B cell (primary cell): ENCODE results near the gene SLA2. TPM values are rescaled to one million over a fixed set of nuclear protein-coding genes. Genes with fewer than 3 reads are reported as not detected.

ENCODE experiments used
- ATAC-seq: fragments of 200-7000 bp; cut with Tn5 transposase; one replicate; pipeline ENCODE4 v1.10.0; 2021; ENCODE audit warnings: low read depth, mild to moderate bottlenecking, moderate number of reproducible peaks, moderate library complexity
- CTCF ChIA-PET: fragments of 350-600 bp; sonication (Branson Sonifier 250); formaldehyde crosslinking; loops from one replicate; lab custom pipeline; 2021; ENCODE audit warnings: antibody characterized with exemption, inconsistent platforms; lab: Charles Lee
- POLR2A ChIA-PET: fragments of 350-600 bp; sonication (Branson Sonifier 250); formaldehyde crosslinking; loops from one replicate; lab custom pipeline; 2021; ENCODE audit warnings: antibody characterized with exemption; lab: Charles Lee
- DNase-seq: peaks from one replicate; pipeline ENCODE4 v3.0.0; 2013
- H2AFZ ChIP-seq: 2 replicates; pipeline ENCODE4 v1.6.1; 2012; ENCODE audit warnings: mild to moderate bottlenecking, low read depth, low read length; ENCODE audit not compliant: insufficient read depth, poor library complexity, severe bottlenecking
- H3K27ac ChIP-seq, 2 donors: 1 replicate in 1 of 2; 2 replicates in 1 of 2; pipeline ENCODE4 v1.5.1; 2012 to 2013; ENCODE audit warnings: low read length in 2 of 2, mild to moderate bottlenecking in 2 of 2, moderate library complexity in 1 of 2
- H3K27me3 ChIP-seq, 4 experiments: fragments of 200-600 bp in 1 of 4; sonication (generic) in 1 of 4; replicated peaks in 1 of 4; 1 replicate in 2 of 4; 2 replicates in 2 of 4; pipeline versions ENCODE4 v1.6.1 to v1.7.0; 2013 to 2016; ENCODE audit warnings: low read length in 3 of 4, mild to moderate bottlenecking in 2 of 4, mixed read lengths in 1 of 4, moderate library complexity in 1 of 4; ENCODE audit not compliant: insufficient read depth in 4 of 4, control insufficient read depth in 3 of 4; ENCODE audit errors: control extremely low read depth in 1 of 4
- H3K36me3 ChIP-seq, 2 experiments: replicated peaks in 1 of 2; 1 replicate in 1 of 2; 2 replicates in 1 of 2; pipeline versions ENCODE4 v1.6.1 to v1.7.1; 2013; ENCODE audit warnings: low read length in 1 of 2; ENCODE audit not compliant: insufficient read depth in 2 of 2, control insufficient read depth in 1 of 2; ENCODE audit errors: control extremely low read depth in 1 of 2, extremely low read depth in 1 of 2
- H3K4me1 ChIP-seq, 2 donors: fragments of 200-600 bp in 1 of 2; sonication (generic) in 1 of 2; 1 replicate in 1 of 2; 2 replicates in 1 of 2; pipeline versions ENCODE4 v1.5.1 to v1.6.1; 2013 to 2017; ENCODE audit warnings: low read length in 2 of 2; ENCODE audit not compliant: control insufficient read depth in 2 of 2, insufficient read depth in 2 of 2
- H3K4me2 ChIP-seq: replicated peaks from 2 replicates; pipeline ENCODE3; 2012; ENCODE audit warnings: mild to moderate bottlenecking, low read depth, low read length; ENCODE audit not compliant: poor library complexity, severe bottlenecking
- H3K4me3 ChIP-seq, 5 experiments: fragments of 200-600 bp in 1 of 5; sonication (generic) in 1 of 5; 1 replicate in 3 of 5; 2 replicates in 2 of 5; pipeline versions ENCODE4 v1.5.1 to v1.7.0; 2011 to 2016; ENCODE audit warnings: low read length in 4 of 5, mild to moderate bottlenecking in 4 of 5, low read depth in 2 of 5, control low read depth in 1 of 5, moderate library complexity in 1 of 5; ENCODE audit not compliant: insufficient read depth in 1 of 5; ENCODE audit errors: control extremely low read depth in 1 of 5, extremely low read depth in 1 of 5
- H3K79me2 ChIP-seq: fragments of 200-600 bp; sonication (generic); one replicate; pipeline ENCODE4 v1.6.0; 2016; ENCODE audit warnings: low read length; ENCODE audit not compliant: control insufficient read depth, insufficient read depth
- H3K9ac ChIP-seq: fragments of 200-600 bp; sonication (generic); 2 replicates; pipeline ENCODE4 v1.6.1; 2017; ENCODE audit warnings: mild to moderate bottlenecking, low read length, moderate library complexity
- H3K9me3 ChIP-seq, 3 donors: one replicate each; pipeline versions ENCODE4 v1.6.1 to v1.7.1; 2013; ENCODE audit warnings: low read length in 2 of 3; ENCODE audit not compliant: control insufficient read depth in 2 of 3, insufficient read depth in 1 of 3; ENCODE audit errors: control extremely low read depth in 1 of 3
- H4K20me1 ChIP-seq: 2 replicates; pipeline ENCODE4 v1.6.0; 2012; ENCODE audit warnings: mild to moderate bottlenecking, low read length; ENCODE audit not compliant: insufficient read depth, control insufficient read depth, poor library complexity, severe bottlenecking
- H3K27ac Mint-ChIP-seq: one replicate; pipeline ENCODE4 v1.8.0; 2021; ENCODE audit warnings: mixed read lengths
- H3K27me3 Mint-ChIP-seq: one replicate; pipeline ENCODE4 v1.8.0; 2021; ENCODE audit warnings: mixed read lengths
- H3K4me1 Mint-ChIP-seq: one replicate; pipeline ENCODE4 v1.8.0; 2021; ENCODE audit warnings: mixed read lengths
- H3K4me3 Mint-ChIP-seq: one replicate; pipeline ENCODE4 v1.8.0; 2021; ENCODE audit warnings: mixed read lengths
- H3K9me3 Mint-ChIP-seq: one replicate; pipeline ENCODE4 v1.8.0; 2022; ENCODE audit warnings: mixed read lengths; ENCODE audit not compliant: insufficient read depth
- EZH2 ChIP-seq: IDR thresholded peaks from 2 replicates; pipeline ENCODE4 v1.6.1; 2012; ENCODE audit warnings: borderline replicate concordance, low read depth, mild to moderate bottlenecking, moderate library complexity, low read length; ENCODE audit not compliant: insufficient read depth, poor library complexity, severe bottlenecking
- WGBS: methylation state at CpG from one replicate; pipeline ENCODE4 v1.1.5; 2013; ENCODE audit warnings: missing lambda C conversion rate; ENCODE audit not compliant: insufficient coverage; 5-methylcytosine and 5-hydroxymethylcytosine counted together
- intact Hi-C: fragments of 100-400 bp; cut with micrococcal nuclease; formaldehyde crosslinking; loops from one replicate; pipeline ENCODE4 v1.10.0; 2022
- polyA plus RNA-seq: library from polyadenylated mRNA; depleted of rRNA; stranded (reverse); fragments of >200 nt; gene quantifications from 2 replicates; pipeline ENCODE4 v1.2.3, GENCODE V29; 2012
- total RNA-seq, 2 donors: library from RNA; stranded (reverse); fragments of 120-200 nt in 1 of 2; gene quantifications; 1 replicate in 1 of 2; 2 replicates in 1 of 2; pipeline versions ENCODE4 v1.2.3 to v1.2.4, GENCODE V29; 2013 to 2022
- TF ChIP-seq, protein P1 (sequence below): fragments of 200-600 bp; IDR thresholded peaks from one replicate; pipeline ENCODE4 v1.8.0; 2022; ENCODE audit warnings: antibody characterized with exemption, mild to moderate bottlenecking

The SLA2 gene
- total and polyA plus RNA-seq, 2 donors (not counting 1 experiment from before 2014, with no cell fraction given) = 0.73 to 0.76 TPM

DNA sequence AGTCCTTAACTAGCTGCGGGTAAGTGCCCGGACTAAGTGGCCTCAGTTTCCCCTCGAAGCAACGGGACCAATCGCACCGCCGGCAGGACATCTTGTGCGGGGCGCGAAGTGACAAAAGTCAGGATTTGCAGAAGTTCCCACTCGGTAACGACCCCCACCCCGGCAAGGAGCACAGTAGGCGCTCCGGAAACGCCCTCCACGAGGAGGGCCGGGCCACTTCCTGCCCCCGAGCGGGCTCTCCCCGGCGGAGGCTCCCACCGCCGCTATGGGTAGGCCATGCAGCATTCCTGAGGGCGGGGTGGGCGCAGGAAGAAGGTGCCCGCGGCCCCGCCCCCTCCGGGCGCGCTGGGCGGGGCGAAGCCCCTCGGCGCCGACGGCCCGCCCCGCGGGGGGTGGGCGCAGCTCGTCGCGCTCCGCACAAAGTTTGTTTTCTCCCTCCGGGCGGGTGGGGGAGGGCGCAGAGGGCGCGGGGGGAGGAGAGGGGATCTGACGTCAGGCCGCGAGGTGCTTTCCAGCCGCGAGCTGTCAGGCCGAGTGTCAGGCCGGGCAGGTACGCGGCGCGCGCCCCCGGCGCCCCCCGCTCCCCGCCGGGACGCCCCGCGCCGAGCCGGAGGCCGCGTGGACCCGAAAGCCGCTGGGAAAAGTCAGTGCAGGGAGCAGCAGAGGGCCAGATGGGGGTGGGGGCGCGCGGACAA lies 72.7 kb downstream of the SLA2 start, which contains the start of gene TGIF2:
Gene TGIF2 (plus strand): TSS at position 495 of the 695 bp plus-strand sequence. CDS start 5,178 bp downstream, outside the sequence.
- Histone ChIP-seq H3K27ac (peak within 1 kb of the TSS; percentile 97 to 100), H3K4me1 (peaks cover 23 to 34% of the 10 kb centered on the region in 2 donors), H3K79me2 (peaks cover 46% of the 10 kb centered on the region), H3K9ac (peak within 1 kb of the TSS; percentile 90), H3K9me3 (no peaks in the 10 kb centered on the region), H4K20me1 (peaks cover 37% of the 10 kb centered on the region), H3K4me2 (peak within 1 kb of the TSS; percentile 98), H3K27me3 (no peaks in the 10 kb centered on the region), H2AFZ (peak within 1 kb of the TSS; percentile 93), H3K36me3 (peaks cover 0 to under 1% of the 10 kb centered on the region in 2 experiments), H3K4me3 (peak within 1 kb of the TSS; percentile 22 to 95 (median 88))
- intact Hi-C loops = loop anchor here (1.0 kb wide), 3 partner anchors 22 to 112 kb away; partner anchors contain the start of gene RAB5IF
- Mint-ChIP-seq H3K27ac (peak within 1 kb of the TSS; percentile 98), H3K4me3 (peak within 1 kb of the TSS; percentile 92), H3K4me1 (peaks cover 34% of the 10 kb centered on the region), H3K9me3 (no peaks in the 10 kb centered on the region), H3K27me3 (no peaks in the 10 kb centered on the region)
- peak; percentile 80 for ATAC-seq
- TF ChIP-seq, protein P1, sequence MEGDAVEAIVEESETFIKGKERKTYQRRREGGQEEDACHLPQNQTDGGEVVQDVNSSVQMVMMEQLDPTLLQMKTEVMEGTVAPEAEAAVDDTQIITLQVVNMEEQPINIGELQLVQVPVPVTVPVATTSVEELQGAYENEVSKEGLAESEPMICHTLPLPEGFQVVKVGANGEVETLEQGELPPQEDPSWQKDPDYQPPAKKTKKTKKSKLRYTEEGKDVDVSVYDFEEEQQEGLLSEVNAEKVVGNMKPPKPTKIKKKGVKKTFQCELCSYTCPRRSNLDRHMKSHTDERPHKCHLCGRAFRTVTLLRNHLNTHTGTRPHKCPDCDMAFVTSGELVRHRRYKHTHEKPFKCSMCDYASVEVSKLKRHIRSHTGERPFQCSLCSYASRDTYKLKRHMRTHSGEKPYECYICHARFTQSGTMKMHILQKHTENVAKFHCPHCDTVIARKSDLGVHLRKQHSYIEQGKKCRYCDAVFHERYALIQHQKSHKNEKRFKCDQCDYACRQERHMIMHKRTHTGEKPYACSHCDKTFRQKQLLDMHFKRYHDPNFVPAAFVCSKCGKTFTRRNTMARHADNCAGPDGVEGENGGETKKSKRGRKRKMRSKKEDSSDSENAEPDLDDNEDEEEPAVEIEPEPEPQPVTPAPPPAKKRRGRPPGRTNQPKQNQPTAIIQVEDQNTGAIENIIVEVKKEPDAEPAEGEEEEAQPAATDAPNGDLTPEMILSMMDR = no peak
- no peak for TF ChIP-seq EZH2
- ChIA-PET POLR2A (interaction anchor here (0.5 to 6.7 kb wide), 12 partner anchors 9 to 184 kb away, joined by 3 to 81 read pairs (median 4); partner anchors contain the start of gene RAB5IF), CTCF (interaction anchor here (0.5 to 6.1 kb wide), 11 partner anchors 15 to 520 kb away, joined by 3 to 63 read pairs (median 6); partner anchors contain the start of gene RAB5IF)
- DNase-seq = peak; percentile 94
- WGBS = under 1% methylated on average over 69 of the region's 80 CpGs
